ENCODE measurements around the gene PLIN5. TPM values are rescaled to one million over a fixed set of nuclear protein-coding genes. Genes with fewer than 3 reads are reported as not detected.

The PLIN5 gene
- total and polyA plus RNA-seq, 2 of the 8 experiments (the other 6 are each of a cell fraction or from before 2014, with no cell fraction given) = 2.0 to 2.5 TPM

DNA sequence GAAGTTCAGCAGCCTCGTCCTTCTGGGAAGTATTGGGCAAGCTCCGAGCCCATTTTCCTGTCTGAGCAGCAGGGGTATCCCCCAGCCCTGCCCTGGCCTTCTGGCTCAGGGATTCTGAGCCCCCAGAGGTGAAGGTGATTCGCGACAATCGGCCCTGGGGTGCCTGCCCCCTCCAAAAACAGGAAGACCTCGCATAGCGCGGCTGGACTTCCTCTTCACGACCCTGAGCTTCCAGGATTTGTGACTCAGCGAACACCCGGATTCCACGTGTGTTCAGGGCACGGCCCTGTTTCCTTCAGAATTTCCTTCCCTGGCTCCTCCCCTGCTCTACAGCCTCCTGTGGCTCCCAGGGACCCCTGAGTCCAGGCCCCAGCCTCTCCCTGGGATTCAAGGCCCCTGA lies 24.5 kb upstream of the PLIN5 start, which contains the start of gene SEMA6B (continued):
- TF ChIP-seq, protein P1, sequence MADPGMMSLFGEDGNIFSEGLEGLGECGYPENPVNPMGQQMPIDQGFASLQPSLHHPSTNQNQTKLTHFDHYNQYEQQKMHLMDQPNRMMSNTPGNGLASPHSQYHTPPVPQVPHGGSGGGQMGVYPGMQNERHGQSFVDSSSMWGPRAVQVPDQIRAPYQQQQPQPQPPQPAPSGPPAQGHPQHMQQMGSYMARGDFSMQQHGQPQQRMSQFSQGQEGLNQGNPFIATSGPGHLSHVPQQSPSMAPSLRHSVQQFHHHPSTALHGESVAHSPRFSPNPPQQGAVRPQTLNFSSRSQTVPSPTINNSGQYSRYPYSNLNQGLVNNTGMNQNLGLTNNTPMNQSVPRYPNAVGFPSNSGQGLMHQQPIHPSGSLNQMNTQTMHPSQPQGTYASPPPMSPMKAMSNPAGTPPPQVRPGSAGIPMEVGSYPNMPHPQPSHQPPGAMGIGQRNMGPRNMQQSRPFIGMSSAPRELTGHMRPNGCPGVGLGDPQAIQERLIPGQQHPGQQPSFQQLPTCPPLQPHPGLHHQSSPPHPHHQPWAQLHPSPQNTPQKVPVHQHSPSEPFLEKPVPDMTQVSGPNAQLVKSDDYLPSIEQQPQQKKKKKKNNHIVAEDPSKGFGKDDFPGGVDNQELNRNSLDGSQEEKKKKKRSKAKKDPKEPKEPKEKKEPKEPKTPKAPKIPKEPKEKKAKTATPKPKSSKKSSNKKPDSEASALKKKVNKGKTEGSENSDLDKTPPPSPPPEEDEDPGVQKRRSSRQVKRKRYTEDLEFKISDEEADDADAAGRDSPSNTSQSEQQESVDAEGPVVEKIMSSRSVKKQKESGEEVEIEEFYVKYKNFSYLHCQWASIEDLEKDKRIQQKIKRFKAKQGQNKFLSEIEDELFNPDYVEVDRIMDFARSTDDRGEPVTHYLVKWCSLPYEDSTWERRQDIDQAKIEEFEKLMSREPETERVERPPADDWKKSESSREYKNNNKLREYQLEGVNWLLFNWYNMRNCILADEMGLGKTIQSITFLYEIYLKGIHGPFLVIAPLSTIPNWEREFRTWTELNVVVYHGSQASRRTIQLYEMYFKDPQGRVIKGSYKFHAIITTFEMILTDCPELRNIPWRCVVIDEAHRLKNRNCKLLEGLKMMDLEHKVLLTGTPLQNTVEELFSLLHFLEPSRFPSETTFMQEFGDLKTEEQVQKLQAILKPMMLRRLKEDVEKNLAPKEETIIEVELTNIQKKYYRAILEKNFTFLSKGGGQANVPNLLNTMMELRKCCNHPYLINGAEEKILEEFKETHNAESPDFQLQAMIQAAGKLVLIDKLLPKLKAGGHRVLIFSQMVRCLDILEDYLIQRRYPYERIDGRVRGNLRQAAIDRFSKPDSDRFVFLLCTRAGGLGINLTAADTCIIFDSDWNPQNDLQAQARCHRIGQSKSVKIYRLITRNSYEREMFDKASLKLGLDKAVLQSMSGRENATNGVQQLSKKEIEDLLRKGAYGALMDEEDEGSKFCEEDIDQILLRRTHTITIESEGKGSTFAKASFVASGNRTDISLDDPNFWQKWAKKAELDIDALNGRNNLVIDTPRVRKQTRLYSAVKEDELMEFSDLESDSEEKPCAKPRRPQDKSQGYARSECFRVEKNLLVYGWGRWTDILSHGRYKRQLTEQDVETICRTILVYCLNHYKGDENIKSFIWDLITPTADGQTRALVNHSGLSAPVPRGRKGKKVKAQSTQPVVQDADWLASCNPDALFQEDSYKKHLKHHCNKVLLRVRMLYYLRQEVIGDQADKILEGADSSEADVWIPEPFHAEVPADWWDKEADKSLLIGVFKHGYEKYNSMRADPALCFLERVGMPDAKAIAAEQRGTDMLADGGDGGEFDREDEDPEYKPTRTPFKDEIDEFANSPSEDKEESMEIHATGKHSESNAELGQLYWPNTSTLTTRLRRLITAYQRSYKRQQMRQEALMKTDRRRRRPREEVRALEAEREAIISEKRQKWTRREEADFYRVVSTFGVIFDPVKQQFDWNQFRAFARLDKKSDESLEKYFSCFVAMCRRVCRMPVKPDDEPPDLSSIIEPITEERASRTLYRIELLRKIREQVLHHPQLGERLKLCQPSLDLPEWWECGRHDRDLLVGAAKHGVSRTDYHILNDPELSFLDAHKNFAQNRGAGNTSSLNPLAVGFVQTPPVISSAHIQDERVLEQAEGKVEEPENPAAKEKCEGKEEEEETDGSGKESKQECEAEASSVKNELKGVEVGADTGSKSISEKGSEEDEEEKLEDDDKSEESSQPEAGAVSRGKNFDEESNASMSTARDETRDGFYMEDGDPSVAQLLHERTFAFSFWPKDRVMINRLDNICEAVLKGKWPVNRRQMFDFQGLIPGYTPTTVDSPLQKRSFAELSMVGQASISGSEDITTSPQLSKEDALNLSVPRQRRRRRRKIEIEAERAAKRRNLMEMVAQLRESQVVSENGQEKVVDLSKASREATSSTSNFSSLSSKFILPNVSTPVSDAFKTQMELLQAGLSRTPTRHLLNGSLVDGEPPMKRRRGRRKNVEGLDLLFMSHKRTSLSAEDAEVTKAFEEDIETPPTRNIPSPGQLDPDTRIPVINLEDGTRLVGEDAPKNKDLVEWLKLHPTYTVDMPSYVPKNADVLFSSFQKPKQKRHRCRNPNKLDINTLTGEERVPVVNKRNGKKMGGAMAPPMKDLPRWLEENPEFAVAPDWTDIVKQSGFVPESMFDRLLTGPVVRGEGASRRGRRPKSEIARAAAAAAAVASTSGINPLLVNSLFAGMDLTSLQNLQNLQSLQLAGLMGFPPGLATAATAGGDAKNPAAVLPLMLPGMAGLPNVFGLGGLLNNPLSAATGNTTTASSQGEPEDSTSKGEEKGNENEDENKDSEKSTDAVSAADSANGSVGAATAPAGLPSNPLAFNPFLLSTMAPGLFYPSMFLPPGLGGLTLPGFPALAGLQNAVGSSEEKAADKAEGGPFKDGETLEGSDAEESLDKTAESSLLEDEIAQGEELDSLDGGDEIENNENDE (IDR thresholded peaks at IDR 0.05; ENCODE audit: insufficient replicate concordance, low read length) = no peak
- no peak for TF ChIP-seq SIX5 (IDR thresholded peaks at IDR 0.05; ENCODE audit: low read depth, low read length)
- TF ChIP-seq, protein P2, sequence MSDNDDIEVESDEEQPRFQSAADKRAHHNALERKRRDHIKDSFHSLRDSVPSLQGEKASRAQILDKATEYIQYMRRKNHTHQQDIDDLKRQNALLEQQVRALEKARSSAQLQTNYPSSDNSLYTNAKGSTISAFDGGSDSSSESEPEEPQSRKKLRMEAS (IDR thresholded peaks at IDR 0.05) = no peak
- TF ChIP-seq HDAC6 (IDR thresholded peaks at IDR 0.05; ENCODE audit: low read depth, low read length) = no peak
- TF ChIP-seq EGR1 (IDR thresholded peaks at IDR 0.05; ENCODE audit: borderline replicate concordance, low read depth, low read length) = no peak
- no peak for TF ChIP-seq POU5F1 (IDR thresholded peaks at IDR 0.05; ENCODE audit: low read depth, low read length)
